Gastroesophageal sphincter (tissue), 3 donors: Measurements from ENCODE around the gene CCL5.

Source experiments
- EP300 ChIP-seq: sonication (generic); formaldehyde crosslinking; IDR thresholded peaks from one replicate; pipeline ENCODE4 v1.6.1; 2017; ENCODE audit warnings: antibody characterized with exemption, mild to moderate bottlenecking
- POLR2A ChIP-seq, 2 donors: fragments of 450-650 bp; IDR thresholded peaks; one replicate each; pipeline ENCODE4 v1.6.1; 2017; ENCODE audit warnings: antibody characterized with exemption in 2 of 2, mild to moderate bottlenecking in 2 of 2, moderate library complexity in 1 of 2
- POLR2AphosphoS5 ChIP-seq: sonication (generic); formaldehyde crosslinking; IDR thresholded peaks from one replicate; pipeline ENCODE4 v1.6.1; 2017; ENCODE audit warnings: antibody characterized with exemption
- TF ChIP-seq, protein P1 (sequence below), 4 experiments: fragments of 200-600 bp in 2 of 4; fragments of 450-650 bp in 2 of 4; sonication (generic) in 1 of 4; IDR thresholded peaks; one replicate each; pipeline ENCODE4 v1.5.1; 2017 to 2019; ENCODE audit warnings: antibody characterized with exemption in 4 of 4, mild to moderate bottlenecking in 2 of 4, moderate library complexity in 2 of 4

DNA sequence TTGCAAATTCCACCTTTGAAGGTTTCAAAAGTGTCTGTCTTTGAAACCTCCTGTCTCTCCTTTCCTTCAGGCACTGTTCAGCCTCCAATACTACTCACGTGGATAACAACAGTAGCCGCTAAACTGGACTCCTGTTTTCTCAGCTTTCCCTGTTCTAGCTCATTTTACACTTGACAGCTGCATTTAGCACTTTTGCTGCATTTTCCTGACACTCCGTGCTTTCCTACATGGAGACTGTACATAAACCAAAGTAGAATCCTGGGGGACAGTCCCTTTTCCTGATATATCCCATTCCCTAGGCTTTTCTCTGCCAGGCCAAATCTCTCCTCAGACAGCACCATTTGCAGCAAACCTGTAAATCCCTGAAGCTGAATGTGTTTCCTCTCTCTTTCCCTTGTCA, 3.6 kb downstream of the CCL5 start:
- TF ChIP-seq, protein P1, sequence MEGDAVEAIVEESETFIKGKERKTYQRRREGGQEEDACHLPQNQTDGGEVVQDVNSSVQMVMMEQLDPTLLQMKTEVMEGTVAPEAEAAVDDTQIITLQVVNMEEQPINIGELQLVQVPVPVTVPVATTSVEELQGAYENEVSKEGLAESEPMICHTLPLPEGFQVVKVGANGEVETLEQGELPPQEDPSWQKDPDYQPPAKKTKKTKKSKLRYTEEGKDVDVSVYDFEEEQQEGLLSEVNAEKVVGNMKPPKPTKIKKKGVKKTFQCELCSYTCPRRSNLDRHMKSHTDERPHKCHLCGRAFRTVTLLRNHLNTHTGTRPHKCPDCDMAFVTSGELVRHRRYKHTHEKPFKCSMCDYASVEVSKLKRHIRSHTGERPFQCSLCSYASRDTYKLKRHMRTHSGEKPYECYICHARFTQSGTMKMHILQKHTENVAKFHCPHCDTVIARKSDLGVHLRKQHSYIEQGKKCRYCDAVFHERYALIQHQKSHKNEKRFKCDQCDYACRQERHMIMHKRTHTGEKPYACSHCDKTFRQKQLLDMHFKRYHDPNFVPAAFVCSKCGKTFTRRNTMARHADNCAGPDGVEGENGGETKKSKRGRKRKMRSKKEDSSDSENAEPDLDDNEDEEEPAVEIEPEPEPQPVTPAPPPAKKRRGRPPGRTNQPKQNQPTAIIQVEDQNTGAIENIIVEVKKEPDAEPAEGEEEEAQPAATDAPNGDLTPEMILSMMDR (IDR thresholded peaks at IDR 0.05) = no peak
- TF ChIP-seq POLR2A (IDR thresholded peaks at IDR 0.05) (no peak), POLR2AphosphoS5 (no peak), EP300 (no peak)
